GM12878 (cell line): ENCODE measurements around the gene ARHGAP22. TPM values are rescaled to one million over a fixed set of nuclear protein-coding genes. Genes with fewer than 3 reads are reported as not detected.

Experiments
- ATAC-seq: fragments of 200-7000 bp; cut with Tn5 transposase; 3 replicates; pipeline ENCODE4 v1.9.1; 2020; ENCODE audit warnings: mild to moderate bottlenecking, moderate library complexity
- BruUV-seq: library from RNA; stranded (reverse); fragments of 400-500 nt; replicated peaks from 2 replicates; lab custom pipeline; 2021; lab: Mats Ljungman, UMichigan
- CTCF ChIA-PET: fragments of 300-600 bp; sonication (Branson Sonifier 250); formaldehyde crosslinking; extraction: SDS; loops from one replicate; lab custom pipeline; 2021; ENCODE audit warnings: inconsistent platforms; lab: Yijun Ruan, JAX
- POLR2A ChIA-PET: fragments of 350-600 bp; formaldehyde crosslinking; extraction: SDS; loops from one replicate; lab custom pipeline; 2021; ENCODE audit warnings: inconsistent platforms; lab: Charles Lee
- RAD21 ChIA-PET: fragments of 300-600 bp; sonication (Branson Sonifier 250); formaldehyde crosslinking; loops from one replicate; lab custom pipeline; 2023; ENCODE audit warnings: antibody characterized with exemption; ENCODE audit not compliant: unreplicated experiment; lab: Charles Lee
- SMC1A ChIA-PET: fragments of 300-600 bp; sonication (Branson Sonifier 250); formaldehyde crosslinking; loops from one replicate; lab custom pipeline; 2023; ENCODE audit not compliant: unreplicated experiment, uncharacterized antibody; lab: Charles Lee
- DNase-seq: peaks from one replicate; pipeline ENCODE4 v3.0.0-alpha.2; 2011; ENCODE audit warnings: low read depth, low spot score
- FAIRE-seq: peaks from 3 replicates; lab custom pipeline; 2011; peaks lifted over from hg19 to GRCh38; lab: Jason Lieb, UNC
- H2AFZ ChIP-seq: 2 replicates; pipeline ENCODE4 v1.6.0; 2011; ENCODE audit warnings: low read depth, low read length, control low read depth; ENCODE audit not compliant: control insufficient read depth
- H3K27ac ChIP-seq: 2 replicates; pipeline ENCODE4 v1.5.1; 2011; ENCODE audit warnings: control low read depth; ENCODE audit not compliant: control insufficient read depth, insufficient read depth
- H3K27me3 ChIP-seq, 2 experiments: replicated peaks in 1 of 2; 2 replicates each; pipeline versions ENCODE4 v1.6.0 to v1.6.1; 2011; ENCODE audit warnings: low read length in 1 of 2; ENCODE audit not compliant: control insufficient read depth in 2 of 2, insufficient read depth in 2 of 2
- H3K36me3 ChIP-seq, 2 experiments: 2 replicates each; pipeline ENCODE4 v1.5.1; 2011; ENCODE audit warnings: low read length in 1 of 2; ENCODE audit not compliant: control insufficient read depth in 2 of 2, insufficient read depth in 2 of 2
- H3K4me1 ChIP-seq: 2 replicates; pipeline ENCODE4 v1.6.1; 2011; ENCODE audit warnings: mild to moderate bottlenecking, low read length, moderate library complexity, mixed read lengths; ENCODE audit not compliant: control insufficient read depth, insufficient read depth
- H3K4me2 ChIP-seq: 2 replicates; pipeline ENCODE4 v1.6.0; 2011; ENCODE audit warnings: control low read depth; ENCODE audit not compliant: control insufficient read depth, insufficient read depth
- H3K4me3 ChIP-seq: fragments of 200-600 bp; sonication (generic); 2 replicates; pipeline ENCODE4 v1.5.1; 2016
- H3K79me2 ChIP-seq: 2 replicates; pipeline ENCODE4 v1.6.0; 2011; ENCODE audit warnings: low read length; ENCODE audit not compliant: control insufficient read depth, insufficient read depth
- H3K9ac ChIP-seq: 2 replicates; pipeline ENCODE4 v1.8.0; 2011; ENCODE audit warnings: low read length, control low read depth, mixed read lengths; ENCODE audit not compliant: control insufficient read depth, insufficient read depth
- H3K9me3 ChIP-seq: replicated peaks from 3 replicates; pipeline ENCODE4 v1.5.1; 2011; ENCODE audit warnings: mild to moderate bottlenecking, low read length; ENCODE audit not compliant: control insufficient read depth, insufficient read depth
- H4K20me1 ChIP-seq: 2 replicates; pipeline ENCODE4 v1.6.0; 2011; ENCODE audit not compliant: control insufficient read depth, insufficient read depth
- CREM ChIP-seq: IDR thresholded peaks from 2 replicates; pipeline ENCODE4 v1.6.1; 2014; ENCODE audit warnings: antibody characterized with exemption, low read depth
- MEF2A ChIP-seq: IDR thresholded peaks from 2 replicates; pipeline ENCODE4 v1.6.1; 2011; ENCODE audit warnings: low read depth, mild to moderate bottlenecking, low read length, moderate library complexity; ENCODE audit not compliant: insufficient read depth
- NR2F1 ChIP-seq: fragments of 450-650 bp; conservative IDR thresholded peaks from 2 replicates; pipeline ENCODE4 v1.6.1; 2017; ENCODE audit warnings: mild to moderate bottlenecking
- STAT1 ChIP-seq: fragments of 450-650 bp; conservative IDR thresholded peaks from 2 replicates; pipeline ENCODE4 v1.6.1; 2014; ENCODE audit warnings: antibody characterized with exemption, mild to moderate bottlenecking
- SUZ12 ChIP-seq: fragments of 200-600 bp; sonication (generic); IDR thresholded peaks from one replicate; pipeline ENCODE4 v1.6.1; 2018; ENCODE audit warnings: antibody characterized with exemption, mild to moderate bottlenecking; ENCODE audit not compliant: unreplicated experiment
- TCF12 ChIP-seq: IDR thresholded peaks from 2 replicates; pipeline ENCODE4 v1.6.1; 2011; ENCODE audit warnings: low read depth, mild to moderate bottlenecking, low read length
- WGBS: methylation state at CpG from one replicate; pipeline ENCODE4 v1.1.6; 2016; ENCODE audit warnings: low lambda C conversion rate; ENCODE audit not compliant: insufficient replicate concordance, insufficient coverage; ENCODE audit errors: missing lambda C conversion rate; 5-methylcytosine and 5-hydroxymethylcytosine counted together
- in situ Hi-C: fragments of 300-500 bp; cut with MboI; formaldehyde crosslinking; loops from 9 replicates; pipeline ENCODE4 v1.14.3; 2018; ENCODE audit warnings: mixed read lengths
- intact Hi-C: fragments of 100-400 bp; cut with micrococcal nuclease; formaldehyde crosslinking; loops from one replicate; pipeline ENCODE4 v1.14.2; 2022; ENCODE audit not compliant: unreplicated experiment
- polyA plus RNA-seq, 11 experiments: library from polyadenylated mRNA; depleted of rRNA in 4 of 11; unstranded in 6 of 11; stranded (reverse) in 5 of 11; fragments of >200 nt; fragmentation: Nextera tagmentation in 4 of 11; fragmentation: Illumina TruSeq in 1 of 11; extraction: Ambion mirVana in 4 of 11; extraction: Trizol in 1 of 11; gene quantifications; 1 replicate in 1 of 11; 2 replicates in 10 of 11; pipeline versions ENCODE4 v1.2.1 to v1.2.3, GENCODE V29; 2011 to 2016; ENCODE audit warnings: inconsistent platforms in 2 of 11, missing spikeins in 2 of 11, low read depth in 1 of 11
- total RNA-seq, 4 experiments: library from RNA; depleted of rRNA in 3 of 4; stranded (reverse); fragments of >200 nt in 3 of 4; fragmentation: Illumina TruSeq in 1 of 4; extraction: Trizol in 1 of 4; gene quantifications; 2 replicates each; pipeline versions ENCODE4 v1.2.1 to v1.2.3, GENCODE V29; 2013 to 2021
- TF ChIP-seq, protein P1 (sequence below): fragments of 450-650 bp; IDR thresholded peaks from 2 replicates; pipeline ENCODE4 v1.6.1; 2017; ENCODE audit warnings: low read depth, mild to moderate bottlenecking, moderate library complexity
- TF ChIP-seq, protein P2 (sequence below): fragments of 150-350 bp; IDR thresholded peaks from 2 replicates; pipeline ENCODE4 v1.6.1; 2014; ENCODE audit warnings: mild to moderate bottlenecking, low read depth, low read length

Gene ARHGAP22
- total and polyA plus RNA-seq, 10 of the 15 experiments (the other 5 are each of a cell fraction or from before 2014, with no cell fraction given) = 0.07 to 0.61 (median 0.18) TPM; not detected in 5

DNA sequence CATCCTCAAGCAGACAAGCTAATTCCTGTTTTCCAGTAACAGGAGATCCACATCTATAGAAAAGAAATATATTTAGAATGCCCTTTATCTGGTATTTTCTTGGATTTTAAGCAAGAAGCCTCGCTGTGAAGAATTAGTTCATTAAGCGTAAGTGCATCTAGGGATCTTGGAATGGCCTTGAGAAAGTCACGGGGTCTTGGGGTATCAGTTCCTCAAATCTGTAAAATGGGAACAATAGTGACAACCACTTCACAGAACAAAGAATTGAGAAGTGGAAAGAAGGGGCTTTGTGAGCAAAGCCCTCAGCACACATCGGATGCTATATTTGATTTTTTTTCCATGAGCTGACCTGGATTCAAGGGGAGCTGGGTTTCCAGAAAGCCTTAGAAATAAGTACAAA lies 47.5 kb upstream of the ARHGAP22 start (continued):
- TF ChIP-seq, protein P1, sequence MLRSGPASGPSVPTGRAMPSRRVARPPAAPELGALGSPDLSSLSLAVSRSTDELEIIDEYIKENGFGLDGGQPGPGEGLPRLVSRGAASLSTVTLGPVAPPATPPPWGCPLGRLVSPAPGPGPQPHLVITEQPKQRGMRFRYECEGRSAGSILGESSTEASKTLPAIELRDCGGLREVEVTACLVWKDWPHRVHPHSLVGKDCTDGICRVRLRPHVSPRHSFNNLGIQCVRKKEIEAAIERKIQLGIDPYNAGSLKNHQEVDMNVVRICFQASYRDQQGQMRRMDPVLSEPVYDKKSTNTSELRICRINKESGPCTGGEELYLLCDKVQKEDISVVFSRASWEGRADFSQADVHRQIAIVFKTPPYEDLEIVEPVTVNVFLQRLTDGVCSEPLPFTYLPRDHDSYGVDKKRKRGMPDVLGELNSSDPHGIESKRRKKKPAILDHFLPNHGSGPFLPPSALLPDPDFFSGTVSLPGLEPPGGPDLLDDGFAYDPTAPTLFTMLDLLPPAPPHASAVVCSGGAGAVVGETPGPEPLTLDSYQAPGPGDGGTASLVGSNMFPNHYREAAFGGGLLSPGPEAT = peak; percentile 63; the same call in 1 of the 2 replicates
- no peak for TF ChIP-seq STAT1
- TF ChIP-seq CREM = no peak

DNA sequence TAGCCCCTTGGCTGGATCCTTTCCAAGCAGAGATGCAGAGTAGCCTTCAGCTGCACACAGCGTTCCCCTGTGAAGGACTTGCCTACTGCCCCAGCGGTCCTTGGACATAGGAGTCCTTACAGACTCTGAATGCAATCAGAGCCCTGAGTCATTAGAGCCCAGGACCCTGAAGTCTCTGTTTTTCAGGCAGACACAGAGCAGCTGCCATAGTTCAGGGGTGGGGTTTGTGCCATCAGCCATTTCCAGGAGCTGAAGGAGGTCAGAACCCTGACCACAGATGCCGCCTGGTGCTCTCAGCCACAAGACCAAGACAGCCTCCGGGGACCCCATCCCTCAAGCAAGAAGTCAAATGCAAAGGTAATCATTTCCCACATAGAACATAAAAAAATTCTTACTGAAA lies 47.0 kb upstream of the ARHGAP22 start:
- H3K4me1 ChIP-seq = peaks cover 11% of the 10 kb centered on the region
- in situ Hi-C loops = no loop called here

More for the DNA sequence above, 47.0 kb upstream of the ARHGAP22 start:
- intact Hi-C loops = loop anchor here (1.0 kb wide), 1 partner anchor 44 kb away; no protein-coding TSS in a partner anchor
- no peaks in the 10 kb centered on the region for H3K27me3 ChIP-seq
- peaks cover 2% of the 10 kb centered on the region for H3K79me2 ChIP-seq
- H3K36me3 ChIP-seq = no peaks in the 10 kb centered on the region
- SMC1A ChIA-PET = interaction anchor here (0.6 to 15.1 kb wide), 13 partner anchors 8 to 289 kb away, joined by 3 to 298 read pairs (median 3); partner anchors contain the start of gene ARHGAP22
- ATAC-seq (peak; percentile 24), DNase-seq (no peak), FAIRE-seq (peak; percentile 13)
- RAD21 ChIA-PET = interaction anchor here (0.9 to 15.3 kb wide), 5 partner anchors 37 to 286 kb away, joined by 3 to 383 read pairs (median 3); partner anchors contain the start of gene ARHGAP22
- no peaks in the 10 kb centered on the region for H4K20me1 ChIP-seq
- H3K27ac ChIP-seq = no peak overlapping the region
- CTCF ChIA-PET = interaction anchor here (1.0 to 13.6 kb wide), 6 partner anchors 12 to 100 kb away, joined by 3 to 664 read pairs (median 5); partner anchors contain the start of gene ARHGAP22
- H2AFZ ChIP-seq = no peak overlapping the region
- no TSS peak for BruUV-seq
- no peak overlapping the region for H3K4me3 ChIP-seq
- POLR2A ChIA-PET = interaction anchor here (1.1 kb wide), 1 partner anchor 43 kb away, joined by 6 read pairs; no protein-coding TSS in a partner anchor
- TF ChIP-seq SUZ12 (no peak), MEF2A (no peak), TCF12 (peak; percentile 47; the same call in 1 of the 2 replicates), NR2F1 (peak; percentile 88)
- TF ChIP-seq, protein P2, sequence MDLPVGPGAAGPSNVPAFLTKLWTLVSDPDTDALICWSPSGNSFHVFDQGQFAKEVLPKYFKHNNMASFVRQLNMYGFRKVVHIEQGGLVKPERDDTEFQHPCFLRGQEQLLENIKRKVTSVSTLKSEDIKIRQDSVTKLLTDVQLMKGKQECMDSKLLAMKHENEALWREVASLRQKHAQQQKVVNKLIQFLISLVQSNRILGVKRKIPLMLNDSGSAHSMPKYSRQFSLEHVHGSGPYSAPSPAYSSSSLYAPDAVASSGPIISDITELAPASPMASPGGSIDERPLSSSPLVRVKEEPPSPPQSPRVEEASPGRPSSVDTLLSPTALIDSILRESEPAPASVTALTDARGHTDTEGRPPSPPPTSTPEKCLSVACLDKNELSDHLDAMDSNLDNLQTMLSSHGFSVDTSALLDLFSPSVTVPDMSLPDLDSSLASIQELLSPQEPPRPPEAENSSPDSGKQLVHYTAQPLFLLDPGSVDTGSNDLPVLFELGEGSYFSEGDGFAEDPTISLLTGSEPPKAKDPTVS = no peak
- peak overlapping the region; percentile 4; the same call in 1 of the 2 replicates for H3K4me2 ChIP-seq
- H3K9me3 ChIP-seq = no peaks in the 10 kb centered on the region
- no peak overlapping the region for H3K9ac ChIP-seq
- WGBS = 34% methylated on average over 4 of the region's 4 CpGs
